ENCODE data around the gene ACTG1.

- no peak for TF ChIP-seq POLR2A (IDR thresholded peaks at IDR 0.05; ENCODE audit: low read depth, low read length)
- no peak for TF ChIP-seq POLR2AphosphoS5 (IDR thresholded peaks at IDR 0.05; ENCODE audit: low read depth, low read length)
- no peak for TF ChIP-seq SPI1 (IDR thresholded peaks at IDR 0.05; ENCODE audit: low read depth, low read length)
- TF ChIP-seq TAF1 (IDR thresholded peaks at IDR 0.05; ENCODE audit: low read depth, low read length) = no peak
- TF ChIP-seq POU2F2 (IDR thresholded peaks at IDR 0.05; ENCODE audit: low read depth, low read length) = no peak
- TF ChIP-seq PAX5 (IDR thresholded peaks at IDR 0.05; ENCODE audit: insufficient read depth, low read length, severe bottlenecking) = no peak
These were observed 31.8 kb upstream of the ACTG1 start for GRCh38 chr17:81544281-81544974.
